ENCODE measurements around the gene TPSG1. TPM values are rescaled to one million over a fixed set of nuclear protein-coding genes. Genes with fewer than 3 reads are reported as not detected.
"Not testable (repeated sequence)": the region's sequence is repeated elsewhere in the genome, so short reads cannot be mapped to it uniquely, and the experiment has no call there.

Gene TPSG1
- total and polyA plus RNA-seq, 11 donors = not detected

DNA sequence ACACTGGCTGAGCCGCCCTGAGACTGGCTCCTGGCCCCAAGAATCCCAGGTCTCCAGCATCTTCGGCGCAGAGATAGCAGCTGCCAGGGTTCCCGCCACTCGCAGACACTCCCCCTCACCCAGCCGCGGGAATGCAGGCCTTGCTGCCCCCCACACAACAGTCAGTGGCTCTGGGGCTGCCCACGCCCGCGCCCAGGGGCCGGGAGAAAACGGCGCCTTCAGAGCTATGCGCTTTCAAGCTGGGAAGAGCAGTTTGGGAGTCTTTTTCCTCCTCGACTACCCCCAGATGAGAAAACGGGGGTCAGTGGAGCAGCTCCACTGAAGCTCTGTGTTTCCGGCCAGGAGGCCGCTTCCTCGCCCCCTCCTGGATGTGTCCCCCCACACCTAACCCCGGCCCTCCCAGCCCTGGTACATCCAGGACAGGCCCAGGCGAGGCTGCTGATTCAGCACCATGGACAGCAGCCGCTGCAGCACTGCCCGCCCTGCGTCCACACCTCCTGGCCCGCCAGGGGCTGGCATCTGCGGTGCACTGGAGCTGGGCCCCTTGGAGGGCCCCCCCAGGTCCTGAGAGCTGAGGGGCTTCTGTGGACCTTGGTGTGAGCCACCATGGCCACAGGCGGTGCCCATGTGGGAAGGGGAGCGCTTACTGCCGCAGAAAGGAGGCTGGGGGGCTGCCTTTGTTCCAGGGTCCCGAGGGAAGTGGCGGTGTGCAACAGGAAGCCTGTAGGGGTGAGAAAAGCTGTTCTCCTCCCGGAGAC is 36.5 kb downstream of the TPSG1 start:
- H3K4me3 ChIP-seq = no peak overlapping the region
- peak in 4 of 5 donors; percentile 46 to 58 (median 53) for DNase-seq
- 41 to 53% (median 49%) methylated on average over 21 to 32 of the region's 32 CpGs for WGBS, 4 donors
- no peaks in the 10 kb centered on the region for H3K36me3 ChIP-seq
- peak; percentile 66 to 81 (median 72) for ATAC-seq
- H3K27ac ChIP-seq = peak overlapping the region in 1 of 12 donors; percentile 16
- peaks cover 0 to 3% (median 0%) of the 10 kb centered on the region in 9 donors for H3K27me3 ChIP-seq
- TF ChIP-seq POLR2A (IDR thresholded peaks at IDR 0.05) = no peak
- TF ChIP-seq, protein P1, sequence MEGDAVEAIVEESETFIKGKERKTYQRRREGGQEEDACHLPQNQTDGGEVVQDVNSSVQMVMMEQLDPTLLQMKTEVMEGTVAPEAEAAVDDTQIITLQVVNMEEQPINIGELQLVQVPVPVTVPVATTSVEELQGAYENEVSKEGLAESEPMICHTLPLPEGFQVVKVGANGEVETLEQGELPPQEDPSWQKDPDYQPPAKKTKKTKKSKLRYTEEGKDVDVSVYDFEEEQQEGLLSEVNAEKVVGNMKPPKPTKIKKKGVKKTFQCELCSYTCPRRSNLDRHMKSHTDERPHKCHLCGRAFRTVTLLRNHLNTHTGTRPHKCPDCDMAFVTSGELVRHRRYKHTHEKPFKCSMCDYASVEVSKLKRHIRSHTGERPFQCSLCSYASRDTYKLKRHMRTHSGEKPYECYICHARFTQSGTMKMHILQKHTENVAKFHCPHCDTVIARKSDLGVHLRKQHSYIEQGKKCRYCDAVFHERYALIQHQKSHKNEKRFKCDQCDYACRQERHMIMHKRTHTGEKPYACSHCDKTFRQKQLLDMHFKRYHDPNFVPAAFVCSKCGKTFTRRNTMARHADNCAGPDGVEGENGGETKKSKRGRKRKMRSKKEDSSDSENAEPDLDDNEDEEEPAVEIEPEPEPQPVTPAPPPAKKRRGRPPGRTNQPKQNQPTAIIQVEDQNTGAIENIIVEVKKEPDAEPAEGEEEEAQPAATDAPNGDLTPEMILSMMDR (IDR thresholded peaks at IDR 0.05) = no peak
- intact Hi-C loops (cut with DNase I) = no loop called here
- H3K4me1 ChIP-seq = peaks cover 0 to under 1% (median 0%) of the 10 kb centered on the region in 12 donors
- no peaks in the 10 kb centered on the region for H3K9me3 ChIP-seq

DNA sequence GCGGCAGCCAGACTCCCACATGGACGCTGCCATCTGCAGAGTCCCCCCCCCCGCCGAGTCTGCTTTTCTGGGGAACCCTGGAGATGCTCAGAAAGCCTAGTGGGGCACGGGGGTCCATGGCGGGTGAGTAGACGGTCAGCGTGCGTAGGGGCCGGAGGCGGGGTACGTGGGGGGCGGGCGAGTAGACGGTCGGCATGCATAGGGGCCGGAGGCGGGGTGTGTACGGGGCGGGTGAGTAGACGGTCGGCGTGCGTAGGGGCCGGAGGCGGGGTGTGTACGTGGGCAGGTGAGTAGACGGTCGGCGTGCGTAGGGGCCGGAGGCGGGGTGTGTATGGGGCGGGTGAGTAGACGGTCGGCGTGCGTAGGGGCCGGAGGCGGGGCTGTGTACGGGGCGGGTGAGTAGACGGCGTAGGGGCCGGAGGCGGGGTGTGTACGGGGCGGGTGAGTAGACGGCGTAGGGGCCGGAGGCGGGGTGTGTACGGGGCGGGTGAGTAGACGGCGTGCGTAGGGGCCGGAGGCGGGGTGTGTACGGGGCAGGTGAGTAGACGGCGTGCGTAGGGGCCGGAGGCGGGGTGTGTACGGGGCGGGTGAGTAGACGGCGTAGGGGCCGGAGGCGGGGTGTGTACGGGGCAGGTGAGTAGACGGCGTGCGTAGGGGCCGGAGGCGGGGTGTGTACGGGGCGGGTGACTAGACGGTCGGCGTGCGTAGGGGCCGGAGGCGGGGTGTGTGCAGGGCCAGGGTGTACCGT is 39.4 kb downstream of the TPSG1 start:
- H3K4me3 ChIP-seq; intact Hi-C loops (cut with DNase I); DNase-seq; H3K36me3 ChIP-seq; ATAC-seq; H3K9me3 ChIP-seq: not testable (repeated sequence)
- 89 to 95% (median 91%) methylated on average over 32 to 86 of the region's 86 CpGs for WGBS, 4 donors
- peak overlapping the region in 1 of 12 donors; percentile 90 for H3K27ac ChIP-seq
- H3K27me3 ChIP-seq = peaks cover 0 to 20% (median 0%) of the 10 kb centered on the region in 9 donors
- H3K4me1 ChIP-seq = peaks cover 0 to 27% (median 8%) of the 10 kb centered on the region in 12 donors

DNA sequence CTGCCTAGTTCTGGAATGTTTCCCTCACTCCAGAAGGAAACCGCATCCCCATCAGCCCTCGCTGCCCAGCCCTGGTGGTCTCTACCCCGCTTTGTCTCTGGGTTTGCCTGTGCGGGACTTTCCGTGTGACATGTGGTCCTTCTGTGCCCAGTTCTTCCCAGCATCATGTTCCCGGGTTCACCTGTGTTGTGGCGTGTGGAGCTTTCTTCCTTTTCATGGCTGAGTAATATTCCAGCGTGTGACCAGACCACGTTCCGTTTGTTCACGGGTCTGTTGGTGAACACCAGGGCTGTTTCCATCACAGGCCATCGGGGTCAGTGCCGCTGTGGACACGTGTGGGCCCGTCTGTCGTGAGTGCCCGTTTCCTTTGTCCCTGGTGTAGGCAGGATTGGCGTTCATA is 40.1 kb downstream of the TPSG1 start:
- WGBS, 4 donors = 88 to 97% (median 96%) methylated on average over 18 of the region's 18 CpGs
- peaks cover 0 to 29% (median 8%) of the 10 kb centered on the region in 12 donors for H3K4me1 ChIP-seq
- intact Hi-C loops (cut with DNase I) = no loop called here
- H3K9me3 ChIP-seq = no peaks in the 10 kb centered on the region
- no peak overlapping the region for H3K4me3 ChIP-seq
- no peaks in the 10 kb centered on the region for H3K36me3 ChIP-seq
- H3K27ac ChIP-seq = peak overlapping the region in 1 of 12 donors; percentile 90
- ATAC-seq = no peak
- TF ChIP-seq POLR2A (IDR thresholded peaks at IDR 0.05) = no peak
- TF ChIP-seq, protein P1 (IDR thresholded peaks at IDR 0.05) = no peak
- H3K27me3 ChIP-seq = peaks cover 0 to 21% (median 0%) of the 10 kb centered on the region in 9 donors
- no peak for DNase-seq

DNA sequence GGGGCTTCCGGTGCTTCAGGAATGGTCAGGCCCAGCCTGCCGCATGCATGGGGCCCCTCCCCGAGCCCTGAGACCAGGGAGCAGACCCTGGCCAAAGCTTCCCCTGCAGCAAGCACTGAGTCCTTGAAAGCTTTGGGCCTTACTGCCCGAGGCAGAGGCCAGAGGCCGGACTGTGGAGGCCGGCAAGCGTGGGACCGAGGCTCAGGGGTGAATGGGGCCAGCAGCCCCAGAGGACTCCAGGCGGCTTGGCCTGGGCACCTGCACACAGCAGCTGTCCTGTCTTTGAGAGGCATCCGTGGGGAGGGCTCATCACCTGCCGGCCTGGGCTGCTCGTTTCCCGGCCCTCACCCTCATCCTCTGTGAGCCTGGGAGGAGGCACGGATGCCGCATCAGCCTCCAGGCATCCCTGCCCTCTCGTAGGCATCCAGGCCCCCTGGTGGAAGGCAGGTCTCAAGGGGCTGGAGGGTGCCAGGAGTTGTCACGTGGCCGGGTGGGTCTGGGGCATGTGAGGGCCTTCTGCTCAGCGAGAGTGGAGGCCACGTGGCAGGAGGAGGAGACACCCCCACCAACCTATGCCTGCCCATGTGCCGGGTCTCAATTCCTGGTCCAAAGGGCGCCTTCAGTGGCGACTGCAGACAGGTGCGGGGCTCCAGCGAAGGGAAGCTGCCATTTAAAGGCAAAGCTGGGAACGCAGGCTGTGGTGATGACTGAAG is 40.8 kb downstream of the TPSG1 start:
- Histone ChIP-seq H3K4me1 (peaks cover 0 to 29% (median 8%) of the 10 kb centered on the region in 12 donors), H3K9me3 (no peaks in the 10 kb centered on the region), H3K27me3 (peaks cover 0 to 21% (median 0%) of the 10 kb centered on the region in 9 donors), H3K27ac (peak overlapping the region in 1 of 12 donors; percentile 90), H3K4me3 (no peak overlapping the region), H3K36me3 (no peaks in the 10 kb centered on the region)
- intact Hi-C loops (cut with DNase I) = no loop called here
- ATAC-seq = no peak
- WGBS, 4 donors = 82 to 85% (median 84%) methylated on average over 17 to 26 of the region's 26 CpGs
- DNase-seq = no peak
- TF ChIP-seq POLR2A (IDR thresholded peaks at IDR 0.05) = no peak
- TF ChIP-seq, protein P1 (IDR thresholded peaks at IDR 0.05) = no peak

Measured in heart left ventricle (tissue), 16 donors.